IMR-90 (cell line): Measurements from ENCODE around the gene DBNDD1. TPM values are rescaled to one million over a fixed set of nuclear protein-coding genes. Genes with fewer than 3 reads are reported as not detected.

Experiments used
- ATAC-seq: fragments of 200-7000 bp; cut with Tn5 transposase; 2 replicates; pipeline ENCODE4 v1.9.1; 2020; ENCODE audit warnings: low read depth, mild to moderate bottlenecking, moderate library complexity
- BruUV-seq: library from RNA; stranded (reverse); fragments of 400-500 nt; replicated peaks from 2 replicates; lab custom pipeline; 2021; lab: Mats Ljungman, UMichigan
- CTCF ChIA-PET: fragments of 300-600 bp; formaldehyde crosslinking; extraction: SDS; loops from one replicate; lab custom pipeline; 2021; ENCODE audit warnings: antibody characterized with exemption; lab: Yijun Ruan, JAX
- POLR2A ChIA-PET: fragments of 300-600 bp; sonication (Branson Sonifier 250); formaldehyde crosslinking; loops from one replicate; lab custom pipeline; 2022; ENCODE audit warnings: antibody characterized with exemption; ENCODE audit not compliant: unreplicated experiment; lab: Charles Lee
- DNase-seq: peaks from one replicate; pipeline ENCODE4 v3.0.0; 2013
- H2AFZ ChIP-seq: replicated peaks from 2 replicates; pipeline ENCODE3; 2013; ENCODE audit warnings: low read length, mild to moderate bottlenecking; ENCODE audit not compliant: poor library complexity
- H2AK5ac ChIP-seq: 2 replicates; pipeline ENCODE4 v1.6.1; 2013; ENCODE audit warnings: low read depth, low read length, inconsistent platforms
- H2AK9ac ChIP-seq: replicated peaks from 2 replicates; pipeline ENCODE3; 2013; ENCODE audit warnings: mild to moderate bottlenecking, low read depth, low read length, moderate library complexity; ENCODE audit not compliant: poor library complexity
- H2BK120ac ChIP-seq: 2 replicates; pipeline ENCODE4 v1.6.1; 2013; ENCODE audit warnings: low read depth, low read length, inconsistent platforms
- H2BK15ac ChIP-seq: 3 replicates; pipeline ENCODE4 v1.6.1; 2013; ENCODE audit warnings: low read depth, low read length, inconsistent platforms
- H2BK20ac ChIP-seq: 2 replicates; pipeline ENCODE4 v1.6.1; 2013; ENCODE audit warnings: low read depth, mild to moderate bottlenecking, inconsistent platforms, low read length, moderate library complexity
- H2BK5ac ChIP-seq: 2 replicates; pipeline ENCODE4 v1.6.1; 2013; ENCODE audit warnings: mild to moderate bottlenecking, low read depth, low read length, inconsistent platforms; ENCODE audit not compliant: poor library complexity, severe bottlenecking
- H3K14ac ChIP-seq: replicated peaks from 2 replicates; pipeline ENCODE4 v1.6.1; 2013; ENCODE audit warnings: low read depth, low read length, inconsistent platforms
- H3K18ac ChIP-seq: 2 replicates; pipeline ENCODE4 v1.6.1; 2013; ENCODE audit warnings: low read depth, low read length, control low read depth
- H3K23ac ChIP-seq: 2 replicates; pipeline ENCODE4 v1.6.1; 2013; ENCODE audit warnings: low read depth, low read length, inconsistent platforms
- H3K27ac ChIP-seq: 2 replicates; pipeline ENCODE4 v1.5.1; 2013; ENCODE audit warnings: mild to moderate bottlenecking, control low read depth, low read length; ENCODE audit not compliant: insufficient read depth
- H3K27me3 ChIP-seq: 2 replicates; pipeline ENCODE4 v1.6.1; 2013; ENCODE audit warnings: low read length; ENCODE audit not compliant: control insufficient read depth, insufficient read depth
- H3K36me3 ChIP-seq: 2 replicates; pipeline ENCODE4 v1.6.1; 2013; ENCODE audit warnings: low read length, mixed read lengths; ENCODE audit not compliant: control insufficient read depth, insufficient read depth
- H3K4ac ChIP-seq: 2 replicates; pipeline ENCODE4 v1.6.1; 2013; ENCODE audit warnings: low read depth, low read length, inconsistent platforms
- H3K4me1 ChIP-seq: 2 replicates; pipeline ENCODE4 v1.6.1; 2013; ENCODE audit warnings: low read length, mixed read lengths; ENCODE audit not compliant: control insufficient read depth, insufficient read depth
- H3K4me2 ChIP-seq: 2 replicates; pipeline ENCODE4 v1.6.1; 2013; ENCODE audit warnings: low read depth, mild to moderate bottlenecking, control low read depth, low read length, moderate library complexity
- H3K4me3 ChIP-seq: 2 replicates; pipeline ENCODE4 v1.5.1; 2013; ENCODE audit warnings: low read depth, mild to moderate bottlenecking, control low read depth, low read length, moderate library complexity; ENCODE audit not compliant: insufficient read depth
- H3K56ac ChIP-seq: 2 replicates; pipeline ENCODE4 v1.6.1; 2013; ENCODE audit warnings: low read length, inconsistent platforms; ENCODE audit not compliant: insufficient read depth; ENCODE audit errors: extremely low read depth
- H3K79me1 ChIP-seq, 2 experiments: 2 replicates each; pipeline ENCODE4 v1.6.1; 2013; ENCODE audit warnings: low read length in 2 of 2, inconsistent platforms in 1 of 2, low read depth in 1 of 2
- H3K9ac ChIP-seq: 2 replicates; pipeline ENCODE4 v1.6.1; 2013; ENCODE audit warnings: low read depth, low read length, control low read depth
- H3K9me1 ChIP-seq: 2 replicates; pipeline ENCODE4 v1.6.1; 2013; ENCODE audit warnings: low read length, inconsistent platforms; ENCODE audit not compliant: insufficient read depth
- H3K9me3 ChIP-seq: 2 replicates; pipeline ENCODE4 v1.6.1; 2013; ENCODE audit warnings: low read length; ENCODE audit not compliant: control insufficient read depth, insufficient read depth
- H4K20me1 ChIP-seq: 2 replicates; pipeline ENCODE4 v1.6.1; 2013; ENCODE audit warnings: low read length, inconsistent platforms; ENCODE audit not compliant: insufficient read depth
- H4K5ac ChIP-seq: 2 replicates; pipeline ENCODE4 v1.6.1; 2013; ENCODE audit warnings: mild to moderate bottlenecking, low read depth, low read length, control low read depth
- H4K8ac ChIP-seq, 2 experiments: 2 replicates each; pipeline ENCODE4 v1.6.1; 2013; ENCODE audit warnings: low read depth in 2 of 2, low read length in 2 of 2, control low read depth in 1 of 2, inconsistent platforms in 1 of 2
- H4K91ac ChIP-seq: 2 replicates; pipeline ENCODE4 v1.6.1; 2013; ENCODE audit warnings: low read depth, low read length, inconsistent platforms; ENCODE audit not compliant: insufficient read depth
- BHLHE40 ChIP-seq: fragments of 150-350 bp; IDR thresholded peaks from 2 replicates; pipeline ENCODE4 v1.6.1; 2016; ENCODE audit warnings: mild to moderate bottlenecking, low read depth, low read length
- CEBPB ChIP-seq: IDR thresholded peaks from 2 replicates; pipeline ENCODE4 v1.6.1; 2012; ENCODE audit warnings: low read depth, low read length, improper control_type of control experiment
- CHD1 ChIP-seq: IDR thresholded peaks from 2 replicates; pipeline ENCODE4 v1.6.1; 2012; ENCODE audit warnings: low read depth, low read length, improper control_type of control experiment
- FOS ChIP-seq: fragments of 150-350 bp; IDR thresholded peaks from 2 replicates; pipeline ENCODE4 v1.6.1; 2016; ENCODE audit warnings: low read depth, low read length
- MAFK ChIP-seq: IDR thresholded peaks from 2 replicates; pipeline ENCODE4 v1.6.1; 2012; ENCODE audit warnings: low read depth, low read length, improper control_type of control experiment
- MAZ ChIP-seq: IDR thresholded peaks from 2 replicates; pipeline ENCODE4 v1.6.1; 2012; ENCODE audit warnings: low read depth, mild to moderate bottlenecking, low read length, improper control_type of control experiment, moderate library complexity, borderline replicate concordance
- MXI1 ChIP-seq: IDR thresholded peaks from 2 replicates; pipeline ENCODE4 v1.6.1; 2012; ENCODE audit warnings: low read depth, mild to moderate bottlenecking, low read length, moderate library complexity, borderline replicate concordance
- NFE2L2 ChIP-seq: fragments of 150-350 bp; IDR thresholded peaks from 2 replicates; pipeline ENCODE4 v1.6.1; 2016; ENCODE audit warnings: low read depth, mild to moderate bottlenecking, low read length
- POLR2A ChIP-seq: IDR thresholded peaks from 2 replicates; pipeline ENCODE4 v1.6.1; 2012; ENCODE audit warnings: mild to moderate bottlenecking, low read depth, low read length
- RAD21 ChIP-seq: IDR thresholded peaks from 2 replicates; pipeline ENCODE4 v1.6.1; 2012; ENCODE audit warnings: low read length, improper control_type of control experiment
- RCOR1 ChIP-seq: IDR thresholded peaks from 2 replicates; pipeline ENCODE4 v1.6.1; 2012; ENCODE audit warnings: mild to moderate bottlenecking, low read length, improper control_type of control experiment; ENCODE audit not compliant: insufficient replicate concordance
- RFX5 ChIP-seq: IDR thresholded peaks from 2 replicates; pipeline ENCODE4 v1.8.0; 2012; ENCODE audit warnings: low read depth, mild to moderate bottlenecking, low read length, moderate library complexity
- SMC3 ChIP-seq: fragments of 150-350 bp; IDR thresholded peaks from 2 replicates; pipeline ENCODE4 v1.6.1; 2016; ENCODE audit warnings: low read depth, mild to moderate bottlenecking, antibody characterized with exemption, low read length, moderate library complexity
- USF2 ChIP-seq: fragments of 150-350 bp; IDR thresholded peaks from 2 replicates; pipeline ENCODE4 v1.6.1; 2017; ENCODE audit warnings: mild to moderate bottlenecking, antibody characterized with exemption, low read length, low read depth
- WGBS, 2 experiments: methylation state at CpG; one replicate each; pipeline versions ENCODE4 v1.1.5 to v1.1.7; 2013; ENCODE audit warnings: missing lambda C conversion rate in 2 of 2; ENCODE audit not compliant: insufficient read length in 1 of 2; ENCODE audit errors: extremely low coverage in 2 of 2; 5-methylcytosine and 5-hydroxymethylcytosine counted together
- dilution Hi-C: fragments of 300-500 bp; cut with HindIII; formaldehyde crosslinking; loops from one replicate; pipeline ENCODE4 v1.14.3; 2018; ENCODE audit warnings: low sequenced_read_pairs; ENCODE audit not compliant: unreplicated experiment
- in situ Hi-C: fragments of 300-500 bp; cut with MboI; formaldehyde crosslinking; loops from 3 replicates; pipeline ENCODE4 v1.14.3; 2019; ENCODE audit warnings: low sequenced_read_pairs, inconsistent platforms, mixed read lengths
- intact Hi-C: fragments of 100-400 bp; cut with micrococcal nuclease; formaldehyde crosslinking; loops from 2 replicates; pipeline ENCODE4 v1.10.0; 2022
- polyA plus RNA-seq, 3 experiments: library from polyadenylated mRNA; depleted of rRNA; stranded (reverse); fragments of >200 nt; gene quantifications; 2 replicates each; pipeline ENCODE4 v1.2.3, GENCODE V29; 2012; ENCODE audit warnings: low replicate concordance in 1 of 3
- total RNA-seq: library from RNA; depleted of rRNA; stranded (reverse); fragments of >200 nt; gene quantifications from 2 replicates; pipeline ENCODE4 v1.2.3, GENCODE V29; 2012
- TF ChIP-seq, protein P1 (sequence below): conservative IDR thresholded peaks from 2 replicates; pipeline ENCODE4 v1.5.1; 2012; ENCODE audit warnings: mild to moderate bottlenecking, low read depth, low read length, improper control_type of control experiment
- TF ChIP-seq, protein P2 (sequence below): fragments of 150-350 bp; IDR thresholded peaks from 2 replicates; pipeline ENCODE4 v1.6.1; 2016; ENCODE audit warnings: low read depth, mild to moderate bottlenecking, low read length, moderate library complexity, borderline replicate concordance

The DBNDD1 gene
- total and polyA plus RNA-seq, 2 of the 4 experiments (the other 2 are of a cell fraction) = 3.4 to 23.0 TPM

DNA sequence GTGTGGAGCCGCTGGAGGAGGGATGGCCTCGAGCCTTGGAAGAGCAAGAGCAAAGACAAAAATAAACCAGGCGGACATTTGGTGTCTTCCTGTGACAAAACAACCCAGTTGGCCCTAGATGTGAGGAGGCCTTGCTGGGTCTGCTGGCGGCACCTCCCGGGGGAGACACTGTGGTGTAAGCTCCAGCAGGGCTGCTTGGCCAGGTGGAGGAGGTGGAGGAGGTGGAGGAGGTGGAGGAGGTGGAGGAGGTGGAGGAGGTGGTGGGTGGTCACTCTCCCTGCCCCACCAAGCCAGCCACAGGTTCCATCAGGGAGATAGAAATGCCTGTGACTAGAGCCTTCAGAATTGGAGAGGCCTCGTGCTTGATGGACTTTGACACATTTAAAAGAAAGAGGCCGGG, 32.1 kb downstream of the DBNDD1 start:
- no peak for DNase-seq
- WGBS, 2 experiments = 100% methylated on average over 2 of the region's 7 CpGs; no CpG with 5 or more reads in 1 of the 2 experiments
- no peak overlapping the region for H2AK9ac ChIP-seq
- H3K9me3 ChIP-seq = no peaks in the 10 kb centered on the region
- no peak overlapping the region for H3K4me3 ChIP-seq
- no peak overlapping the region for H3K23ac ChIP-seq
- H4K5ac ChIP-seq = no peak overlapping the region
- H3K27me3 ChIP-seq = no peaks in the 10 kb centered on the region
- no peak overlapping the region for H3K9ac ChIP-seq
- no peaks in the 10 kb centered on the region for H3K4me1 ChIP-seq
- peaks cover 67% of the 10 kb centered on the region for H3K36me3 ChIP-seq
- H2AFZ ChIP-seq = no peak overlapping the region
- H3K79me1 ChIP-seq = peaks cover 2 to 17% of the 10 kb centered on the region in 2 experiments; a peak in 3 of 4 replicates
- in situ Hi-C loops (no loop called here), intact Hi-C loops (no loop called here), dilution Hi-C loops (no loop called here)
- H2BK20ac ChIP-seq = no peak overlapping the region
- no peak overlapping the region for H4K91ac ChIP-seq
- H2BK5ac ChIP-seq = no peak overlapping the region
- H3K9me1 ChIP-seq = 0 out of 2 replicates have a peak, but pooled peaks cover 3% of the 10 kb centered on the region
- CTCF ChIA-PET = no interaction called here
- H2BK15ac ChIP-seq = no peak overlapping the region
- H4K20me1 ChIP-seq = no peaks in the 10 kb centered on the region; the same call in 1 of the 2 replicates
- H3K14ac ChIP-seq = no peak overlapping the region
- TF ChIP-seq MAFK = no peak
- no peak for TF ChIP-seq CHD1
- no peak for TF ChIP-seq CEBPB
- no peak for TF ChIP-seq RAD21
- TF ChIP-seq, protein P1, sequence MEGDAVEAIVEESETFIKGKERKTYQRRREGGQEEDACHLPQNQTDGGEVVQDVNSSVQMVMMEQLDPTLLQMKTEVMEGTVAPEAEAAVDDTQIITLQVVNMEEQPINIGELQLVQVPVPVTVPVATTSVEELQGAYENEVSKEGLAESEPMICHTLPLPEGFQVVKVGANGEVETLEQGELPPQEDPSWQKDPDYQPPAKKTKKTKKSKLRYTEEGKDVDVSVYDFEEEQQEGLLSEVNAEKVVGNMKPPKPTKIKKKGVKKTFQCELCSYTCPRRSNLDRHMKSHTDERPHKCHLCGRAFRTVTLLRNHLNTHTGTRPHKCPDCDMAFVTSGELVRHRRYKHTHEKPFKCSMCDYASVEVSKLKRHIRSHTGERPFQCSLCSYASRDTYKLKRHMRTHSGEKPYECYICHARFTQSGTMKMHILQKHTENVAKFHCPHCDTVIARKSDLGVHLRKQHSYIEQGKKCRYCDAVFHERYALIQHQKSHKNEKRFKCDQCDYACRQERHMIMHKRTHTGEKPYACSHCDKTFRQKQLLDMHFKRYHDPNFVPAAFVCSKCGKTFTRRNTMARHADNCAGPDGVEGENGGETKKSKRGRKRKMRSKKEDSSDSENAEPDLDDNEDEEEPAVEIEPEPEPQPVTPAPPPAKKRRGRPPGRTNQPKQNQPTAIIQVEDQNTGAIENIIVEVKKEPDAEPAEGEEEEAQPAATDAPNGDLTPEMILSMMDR = no peak
- TF ChIP-seq NFE2L2 = no peak
- TF ChIP-seq MXI1 = no peak
- no peak for TF ChIP-seq SMC3
- TF ChIP-seq MAZ = no peak
- no peak for TF ChIP-seq USF2
- TF ChIP-seq RFX5 = no peak
- TF ChIP-seq, protein P2, sequence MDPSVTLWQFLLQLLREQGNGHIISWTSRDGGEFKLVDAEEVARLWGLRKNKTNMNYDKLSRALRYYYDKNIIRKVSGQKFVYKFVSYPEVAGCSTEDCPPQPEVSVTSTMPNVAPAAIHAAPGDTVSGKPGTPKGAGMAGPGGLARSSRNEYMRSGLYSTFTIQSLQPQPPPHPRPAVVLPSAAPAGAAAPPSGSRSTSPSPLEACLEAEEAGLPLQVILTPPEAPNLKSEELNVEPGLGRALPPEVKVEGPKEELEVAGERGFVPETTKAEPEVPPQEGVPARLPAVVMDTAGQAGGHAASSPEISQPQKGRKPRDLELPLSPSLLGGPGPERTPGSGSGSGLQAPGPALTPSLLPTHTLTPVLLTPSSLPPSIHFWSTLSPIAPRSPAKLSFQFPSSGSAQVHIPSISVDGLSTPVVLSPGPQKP = no peak
- no peak for TF ChIP-seq FOS
- no peak for TF ChIP-seq POLR2A
- TF ChIP-seq RCOR1 = no peak
- TF ChIP-seq BHLHE40 = no peak
- H2BK120ac ChIP-seq = no peak overlapping the region
- H3K27ac ChIP-seq = no peak overlapping the region
- POLR2A ChIA-PET = no interaction called here
- no peak overlapping the region for H3K4me2 ChIP-seq
- no peak overlapping the region for H3K18ac ChIP-seq
- no peak for ATAC-seq
- no peak overlapping the region for H4K8ac ChIP-seq
- no peak overlapping the region for H2AK5ac ChIP-seq
- H3K56ac ChIP-seq = no peak overlapping the region
- no TSS peak for BruUV-seq
- no peak overlapping the region for H3K4ac ChIP-seq
